HAP-1 (cell line): Measurements from ENCODE around the gene TRMT10A.
A peak's percentile ranks its signal among the peaks of the same experiment; 100 is the strongest.
"Not testable (repeated sequence)": the region's sequence is repeated elsewhere in the genome, so short reads cannot be mapped to it uniquely, and the experiment has no call there.

Experiments used
- DNase-seq, 2 experiments: peaks; one replicate each; pipeline ENCODE4 v3.0.0-alpha.2; 2016 to 2020; ENCODE audit warnings: low spot score in 2 of 2
- H3K27me3 ChIP-seq: fragments of 250-450 bp; sonication (Bioruptor Pico); 2 replicates; pipeline ENCODE4 v1.5.1; 2020; ENCODE audit warnings: low read depth, mild to moderate bottlenecking, moderate library complexity
- H3K36me3 ChIP-seq: fragments of 250-450 bp; sonication (Bioruptor Pico); replicated peaks from 2 replicates; pipeline ENCODE4 v1.5.1; 2020; ENCODE audit warnings: mild to moderate bottlenecking
- H3K4me1 ChIP-seq: fragments of 250-450 bp; sonication (Bioruptor Pico); 2 replicates; pipeline ENCODE4 v1.5.1; 2020; ENCODE audit warnings: mild to moderate bottlenecking
- H3K4me3 ChIP-seq: fragments of 250-450 bp; sonication (Bioruptor Pico); 2 replicates; pipeline ENCODE4 v1.5.1; 2020; ENCODE audit warnings: mild to moderate bottlenecking, moderate library complexity
- H3K9me3 ChIP-seq: fragments of 250-450 bp; sonication (Bioruptor Pico); 2 replicates; pipeline ENCODE4 v1.5.1; 2020; ENCODE audit warnings: mild to moderate bottlenecking, moderate library complexity
- in situ Hi-C: fragments of 300-500 bp; cut with MboI; formaldehyde crosslinking; loops from 3 replicates; pipeline ENCODE4 v1.14.3; 2020; ENCODE audit warnings: low sequenced_read_pairs, inconsistent platforms, mixed read lengths

Gene TRMT10A

DNA sequence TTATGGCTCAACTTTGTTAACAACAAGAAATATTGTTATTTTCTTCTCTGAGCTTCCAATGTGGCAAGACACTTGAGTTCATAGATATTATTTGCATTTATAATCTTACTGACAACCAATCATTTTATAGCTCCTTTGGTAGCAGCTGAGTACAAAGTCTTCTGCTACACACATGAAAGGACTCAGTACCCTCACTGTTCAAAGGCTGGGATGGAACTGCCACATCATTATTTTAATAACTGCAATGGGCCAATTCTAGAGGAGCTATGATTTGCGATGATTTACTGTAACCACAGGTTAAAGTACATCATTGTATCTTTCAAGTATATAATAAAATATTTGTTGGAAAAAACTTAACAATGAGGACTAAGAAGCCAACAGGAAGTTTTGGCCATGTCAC, 21.7 kb upstream of the TRMT10A start:
- H3K9me3 ChIP-seq, result no peaks in the 10 kb centered on the region
- peaks cover 8% of the 10 kb centered on the region for H3K27me3 ChIP-seq

DNA sequence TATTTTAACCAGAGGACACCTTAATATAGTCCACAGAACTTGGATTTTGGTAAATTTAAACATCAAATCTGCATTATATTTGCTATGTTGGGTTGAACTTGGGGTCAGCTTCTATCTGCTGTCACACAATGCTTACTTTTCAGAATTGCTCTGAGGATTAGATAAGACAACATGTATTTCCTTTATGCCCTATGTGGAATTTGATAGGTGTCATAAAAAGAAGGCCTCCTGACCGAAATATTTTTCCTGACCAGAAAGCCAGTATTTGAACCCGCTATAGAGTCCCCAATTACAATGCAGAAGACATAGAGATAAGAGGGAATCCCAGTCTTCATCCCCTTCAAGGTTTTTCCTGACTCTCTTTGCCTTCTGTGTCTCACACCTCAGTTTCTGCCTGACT, 14.9 kb upstream of the TRMT10A start:
- H3K4me3 ChIP-seq, result no peak overlapping the region
- no peak for DNase-seq
- no peaks in the 10 kb centered on the region for H3K36me3 ChIP-seq
- H3K4me1 ChIP-seq, result no peaks in the 10 kb centered on the region; the same call in 1 of the 2 replicates
- no peaks in the 10 kb centered on the region for H3K9me3 ChIP-seq
- peaks cover 6% of the 10 kb centered on the region for H3K27me3 ChIP-seq
- in situ Hi-C loops, result no loop called here

More for the DNA sequence above, 21.7 kb upstream of the TRMT10A start:
- DNase-seq, result no peak
- no peaks in the 10 kb centered on the region for H3K36me3 ChIP-seq
- H3K4me1 ChIP-seq, result no peaks in the 10 kb centered on the region
- in situ Hi-C loops, result no loop called here
- H3K4me3 ChIP-seq, result no peak overlapping the region

DNA sequence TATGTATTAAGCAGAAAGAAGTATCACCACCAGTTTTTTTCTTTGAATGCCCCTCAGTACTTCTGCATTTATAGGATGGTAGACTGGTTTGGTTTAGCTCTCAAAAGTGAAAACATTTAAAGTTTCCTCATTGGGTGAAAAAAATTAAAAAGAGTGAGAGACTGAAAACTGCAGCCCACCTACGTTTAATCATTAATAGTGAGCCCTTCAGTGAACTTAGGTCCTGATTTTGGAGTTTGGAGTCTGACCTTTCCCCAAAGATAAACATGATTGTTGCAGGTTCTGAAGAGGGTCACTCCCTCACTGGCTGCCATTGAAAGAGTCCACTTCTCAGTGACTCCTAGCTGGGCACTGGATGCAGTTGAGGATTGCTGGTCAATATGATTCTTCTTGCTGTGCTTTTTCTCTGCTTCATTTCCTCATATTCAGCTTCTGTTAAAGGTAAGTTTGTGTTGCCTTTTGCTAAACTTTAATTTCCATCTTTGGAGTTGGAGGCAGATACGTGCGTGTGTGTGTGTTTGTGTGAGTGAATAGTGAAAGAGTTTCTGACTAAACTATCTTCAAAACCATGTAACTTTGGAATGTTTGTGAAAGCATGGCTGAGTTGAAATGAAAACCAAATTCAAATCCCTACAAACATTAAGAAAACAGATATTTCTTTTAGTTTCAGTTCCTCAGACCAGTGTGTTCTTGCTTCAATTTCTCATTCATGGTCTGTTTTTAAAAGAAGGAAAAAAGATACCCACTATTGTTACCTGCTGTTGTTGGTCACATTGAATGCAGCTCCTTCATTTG, 10.9 kb upstream of the TRMT10A start, which contains the start of gene MTTP:
TSS of gene MTTP (plus strand) at position 295 of the 795 bp plus-strand sequence. CDS start at position 381, 86 bp downstream.
- Histone ChIP-seq H3K27me3 (no peaks in the 10 kb centered on the region), H3K4me3 (no peak within 1 kb of the TSS), H3K9me3 (no peaks in the 10 kb centered on the region), H3K4me1 (no peaks in the 10 kb centered on the region; the same call in 1 of the 2 replicates), H3K36me3 (no peaks in the 10 kb centered on the region)
- DNase-seq, result peak in 1 of 2 experiments; percentile 52
- in situ Hi-C loops, result no loop called here

DNA sequence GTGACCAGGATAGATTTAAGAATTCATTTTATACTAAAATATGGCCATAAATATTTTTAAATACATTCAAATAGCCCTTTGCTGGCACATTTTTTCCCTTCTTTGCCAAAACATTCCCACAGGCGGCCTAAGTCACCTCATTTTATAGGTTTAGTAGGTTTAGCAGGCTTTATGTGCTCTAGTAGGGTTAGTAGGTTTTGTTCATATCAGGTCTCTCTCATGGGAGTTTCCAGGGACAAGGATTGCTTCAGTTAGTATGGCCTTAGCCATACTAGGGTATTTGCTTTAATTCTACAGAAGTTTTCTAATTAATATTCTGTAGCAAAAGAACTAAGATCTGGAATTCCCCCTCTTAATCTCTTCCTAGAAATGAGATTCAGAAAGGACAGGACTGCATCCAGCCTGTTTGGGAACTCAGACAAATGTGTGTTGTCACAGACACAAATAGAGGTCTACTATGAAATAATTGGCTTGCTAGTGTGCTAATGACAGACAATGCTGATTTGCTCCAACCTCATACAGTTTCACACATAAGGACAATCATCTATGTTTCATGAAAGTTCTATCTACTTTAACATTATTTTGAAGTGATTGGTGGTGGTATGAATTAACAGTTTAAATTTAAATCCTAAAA, 10.0 kb upstream of the TRMT10A start:
- no peaks in the 10 kb centered on the region; the same call in 1 of the 2 replicates for H3K4me1 ChIP-seq
- in situ Hi-C loops, result no loop called here
- H3K36me3 ChIP-seq, result no peaks in the 10 kb centered on the region
- no peaks in the 10 kb centered on the region for H3K9me3 ChIP-seq
- no peak for DNase-seq
- no peak overlapping the region for H3K4me3 ChIP-seq
- no peaks in the 10 kb centered on the region for H3K27me3 ChIP-seq

DNA sequence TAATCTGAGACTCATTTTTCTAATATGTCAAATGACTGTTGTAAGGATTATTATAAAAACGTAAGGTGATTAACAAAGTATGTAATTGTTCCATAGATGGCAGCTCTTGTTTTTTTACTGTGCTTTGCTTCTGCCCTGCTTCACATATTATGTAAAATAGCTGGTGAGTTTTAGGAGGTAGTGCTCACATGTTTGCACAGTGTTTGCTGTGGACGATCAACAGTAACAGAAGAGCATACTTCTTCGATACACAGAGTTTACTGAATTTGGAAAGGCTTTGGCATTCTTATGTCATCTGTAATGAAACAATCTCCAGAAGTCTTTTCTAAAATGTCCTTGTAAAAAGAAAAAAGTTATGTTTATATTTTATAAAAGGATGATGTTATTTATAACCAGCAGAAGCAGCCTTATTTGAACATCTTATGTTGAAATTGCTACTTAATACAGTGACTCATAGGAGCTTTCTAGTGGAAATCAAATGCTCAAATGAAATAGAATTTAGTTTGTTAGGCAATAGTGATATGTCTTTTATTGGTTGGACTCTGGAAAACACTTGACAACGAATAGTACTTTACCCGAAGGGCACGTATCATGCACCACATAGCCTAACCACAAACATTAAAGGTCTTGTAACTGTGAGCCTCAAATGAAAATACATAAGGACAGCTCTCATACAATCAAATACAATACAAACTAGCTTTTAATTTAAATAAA, 8.8 kb upstream of the TRMT10A start:
- Histone ChIP-seq H3K27me3 (no peaks in the 10 kb centered on the region), H3K4me1 (no peaks in the 10 kb centered on the region; the same call in 1 of the 2 replicates), H3K4me3 (no peak overlapping the region), H3K36me3 (no peaks in the 10 kb centered on the region), H3K9me3 (no peaks in the 10 kb centered on the region)
- no peak for DNase-seq
- in situ Hi-C loops, result no loop called here

DNA sequence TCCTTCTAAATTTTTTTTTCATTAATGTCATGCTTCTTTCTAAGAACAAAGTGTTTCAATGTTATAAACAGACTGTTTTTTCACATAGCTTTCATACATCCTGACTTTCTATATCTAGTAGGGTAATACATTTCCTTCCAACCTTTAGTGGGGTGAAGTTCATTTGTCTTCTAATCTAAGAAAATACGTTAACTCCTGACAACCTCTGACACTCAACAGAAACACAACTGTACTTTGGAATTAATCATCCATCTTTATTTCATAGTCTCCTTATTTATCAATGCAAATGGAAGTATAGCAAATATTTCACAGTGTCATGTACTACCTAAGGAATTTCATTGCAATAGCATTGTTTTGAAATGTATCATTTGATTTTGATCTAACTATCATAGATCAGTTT, 8.0 kb upstream of the TRMT10A start:
- in situ Hi-C loops, result no loop called here

DNA sequence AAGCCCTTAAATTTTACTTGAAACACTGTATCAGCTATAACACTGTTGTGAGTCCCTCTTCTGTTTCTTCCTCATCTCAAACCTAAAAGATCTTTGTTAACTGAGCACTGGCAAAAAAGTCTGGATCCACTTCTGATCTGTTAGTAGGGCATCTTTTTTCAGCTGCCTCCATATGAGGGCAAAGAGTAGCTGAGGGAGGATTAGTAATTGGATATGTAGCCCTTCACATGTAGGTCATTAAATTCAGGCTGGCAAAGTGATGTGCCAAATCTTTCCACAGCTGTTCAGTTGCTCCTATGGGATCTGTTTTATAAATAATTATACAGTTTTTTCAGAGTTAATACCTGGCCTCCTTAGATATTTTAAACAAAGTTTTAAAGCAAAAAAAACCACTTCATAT, 1.1 kb upstream of the TRMT10A start:
- H3K9me3 ChIP-seq, result no peaks in the 10 kb centered on the region
- no peak overlapping the region for H3K4me3 ChIP-seq
- in situ Hi-C loops, result loop anchor here (5.0 kb wide), 1 partner anchor 242 kb away; no protein-coding TSS in a partner anchor
- H3K4me1 ChIP-seq, result no peaks in the 10 kb centered on the region; the same call in 1 of the 2 replicates
- H3K36me3 ChIP-seq, result no peaks in the 10 kb centered on the region
- no peaks in the 10 kb centered on the region for H3K27me3 ChIP-seq
- no peak for DNase-seq

More for the DNA sequence above, 8.0 kb upstream of the TRMT10A start:
- Histone ChIP-seq H3K36me3 (no peaks in the 10 kb centered on the region), H3K27me3 (no peaks in the 10 kb centered on the region), H3K4me1 (no peaks in the 10 kb centered on the region; the same call in 1 of the 2 replicates), H3K9me3 (no peaks in the 10 kb centered on the region), H3K4me3 (no peak overlapping the region)
- no peak for DNase-seq

DNA sequence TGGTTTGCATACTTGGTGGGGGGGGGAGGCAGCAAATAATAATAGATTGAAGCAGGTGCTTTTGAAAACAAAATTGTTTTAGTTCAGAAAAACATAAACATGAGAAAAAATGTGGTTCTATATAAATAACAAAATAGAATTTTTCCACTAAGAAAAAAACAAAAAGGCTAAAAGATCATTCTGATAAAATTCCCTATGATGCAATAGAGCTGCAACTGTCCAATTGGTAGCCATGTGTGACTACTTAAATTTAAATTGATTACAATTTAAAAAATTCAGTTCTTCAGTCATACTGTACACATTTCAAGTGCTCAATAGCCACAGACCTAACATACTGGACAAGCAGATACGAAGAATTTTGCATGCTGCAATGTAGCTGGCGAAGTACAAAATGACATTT, 11.0 kb downstream of the TRMT10A start:
- Histone ChIP-seq H3K27me3 (no peaks in the 10 kb centered on the region), H3K4me3 (no peak overlapping the region), H3K9me3 (no peaks in the 10 kb centered on the region), H3K4me1 (no peaks in the 10 kb centered on the region), H3K36me3 (no peaks in the 10 kb centered on the region)
- in situ Hi-C loops, result no loop called here
- no peak for DNase-seq

DNA sequence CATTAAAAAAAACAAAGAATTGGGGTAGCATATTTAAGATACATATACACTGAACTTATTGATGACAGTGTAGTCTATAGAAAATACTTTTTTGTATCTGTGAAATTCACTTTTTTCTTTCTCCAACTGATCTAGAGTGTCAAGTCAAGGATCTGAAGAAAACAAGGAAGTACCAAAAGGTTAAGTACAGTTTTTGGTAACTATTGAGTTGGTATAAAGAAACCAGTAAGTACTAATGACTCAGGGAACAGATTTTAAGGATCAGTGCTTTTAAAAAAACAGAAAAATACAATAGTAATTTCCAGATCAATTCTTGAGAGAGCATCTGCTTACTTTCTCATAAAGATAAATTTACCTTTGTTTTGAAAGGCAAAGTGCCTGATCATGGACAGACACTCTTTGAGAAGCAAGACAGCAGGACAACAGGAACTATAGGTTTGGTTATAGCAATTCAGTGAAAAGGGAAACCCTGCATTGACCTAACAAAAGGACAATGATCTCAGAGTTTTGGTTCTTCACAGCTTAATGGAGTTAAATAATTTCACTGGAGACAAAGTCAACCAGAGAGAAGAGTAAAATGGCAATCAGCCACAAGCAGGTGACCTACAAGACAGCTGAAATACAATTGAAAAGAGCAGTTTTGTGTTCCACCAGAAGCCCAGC, 23.4 kb downstream of the TRMT10A start:
- in situ Hi-C loops, result no loop called here
- H3K4me1 ChIP-seq, result no peaks in the 10 kb centered on the region
- H3K27me3 ChIP-seq, result no peaks in the 10 kb centered on the region; the same call in 1 of the 2 replicates
- no peaks in the 10 kb centered on the region for H3K36me3 ChIP-seq
- H3K9me3 ChIP-seq, result no peaks in the 10 kb centered on the region
- DNase-seq, result no peak
- H3K4me3 ChIP-seq, result no peak overlapping the region

DNA sequence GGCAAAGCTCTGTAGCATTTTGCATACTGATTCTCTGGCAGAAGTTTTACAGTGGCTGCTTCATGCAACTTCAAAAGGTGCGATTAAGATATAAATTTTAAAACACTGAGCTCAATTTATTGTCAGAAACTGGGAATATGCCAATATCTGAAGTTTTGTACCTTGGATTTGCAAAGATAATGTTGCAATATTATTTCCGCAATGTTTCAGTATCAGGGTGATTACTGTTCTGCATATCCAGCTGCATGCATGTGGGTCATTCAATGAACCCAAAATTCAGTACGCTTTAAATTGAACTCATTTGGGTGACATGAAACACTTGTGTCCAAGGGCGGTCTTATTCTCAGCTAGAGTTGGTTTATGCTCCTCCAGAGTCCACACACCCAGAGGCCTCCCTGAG, 26.2 kb downstream of the TRMT10A start:
- no peaks in the 10 kb centered on the region for H3K9me3 ChIP-seq
- H3K4me1 ChIP-seq, result no peaks in the 10 kb centered on the region
- no peak overlapping the region for H3K4me3 ChIP-seq
- no peaks in the 10 kb centered on the region for H3K36me3 ChIP-seq
- H3K27me3 ChIP-seq, result no peaks in the 10 kb centered on the region; the same call in 1 of the 2 replicates
- DNase-seq, result no peak
- in situ Hi-C loops, result no loop called here

DNA sequence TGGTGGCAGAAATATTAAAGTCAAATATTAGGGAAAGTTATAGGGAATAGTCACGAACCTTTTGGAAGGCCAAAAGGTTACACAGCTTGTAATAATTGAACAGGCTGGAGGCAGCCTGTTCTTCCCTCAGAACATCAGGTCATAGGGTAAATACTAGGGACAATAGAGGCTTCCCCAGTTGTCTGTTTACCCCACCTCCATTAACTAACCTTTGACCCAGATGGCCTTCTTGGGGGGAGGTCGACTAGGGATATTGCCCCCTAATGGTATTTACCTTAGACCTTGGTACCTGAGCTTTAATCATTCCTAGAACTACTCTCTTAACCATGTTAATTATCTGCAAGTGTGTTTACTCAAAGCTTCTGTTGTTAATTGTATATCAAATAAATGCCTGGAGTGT, 27.0 kb downstream of the TRMT10A start:
- Histone ChIP-seq H3K27me3 (no peaks in the 10 kb centered on the region; the same call in 1 of the 2 replicates), H3K36me3 (no peaks in the 10 kb centered on the region), H3K9me3 (no peaks in the 10 kb centered on the region), H3K4me1 (no peaks in the 10 kb centered on the region), H3K4me3 (no peak overlapping the region)
- DNase-seq, result no peak
- in situ Hi-C loops, result no loop called here

DNA sequence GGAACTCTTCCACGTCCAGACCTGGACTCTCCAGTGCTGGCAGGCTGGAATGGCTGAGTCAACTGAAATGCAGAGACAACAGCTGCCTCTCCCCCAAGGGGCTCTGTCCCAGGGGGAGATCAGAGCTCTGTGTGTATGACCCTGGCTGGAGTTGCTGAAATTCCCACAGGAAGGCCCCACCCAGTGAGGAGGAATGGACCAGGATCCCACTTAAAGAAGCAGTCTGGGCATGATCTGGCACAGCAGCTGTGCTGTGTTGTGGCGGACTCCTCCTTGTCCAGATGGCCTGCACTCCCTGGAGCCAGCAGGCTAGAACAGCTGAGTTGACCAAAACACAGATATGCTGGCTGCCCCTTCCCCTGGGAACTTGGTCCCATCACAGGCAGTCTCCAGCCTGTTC, 27.6 kb downstream of the TRMT10A start:
- in situ Hi-C loops, result no loop called here

DNA sequence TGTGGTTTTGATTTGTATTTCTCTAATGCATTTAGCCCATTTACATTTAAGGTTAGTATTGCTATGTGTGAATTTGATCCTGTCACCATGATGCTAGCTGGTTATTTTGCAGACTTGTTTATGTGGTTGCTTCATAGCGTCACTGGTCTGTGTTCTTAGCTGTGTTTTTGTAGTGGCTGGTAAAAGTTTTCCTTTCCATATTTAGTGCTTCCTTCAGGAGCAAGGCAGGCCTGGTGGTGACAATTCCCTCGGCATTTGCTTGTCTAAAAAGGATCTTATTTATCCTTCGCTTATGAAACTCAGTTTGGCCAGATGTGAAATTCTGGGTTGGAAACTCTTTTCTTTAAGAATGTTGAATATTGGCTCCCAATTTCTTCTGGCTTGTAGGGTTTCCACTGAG, 29.1 kb downstream of the TRMT10A start:
- H3K36me3 ChIP-seq, DNase-seq, in situ Hi-C loops, H3K4me1 ChIP-seq, H3K27me3 ChIP-seq, H3K9me3 ChIP-seq, H3K4me3 ChIP-seq: not testable (repeated sequence)

More for the DNA sequence above, 27.6 kb downstream of the TRMT10A start:
- Histone ChIP-seq H3K9me3 (no peaks in the 10 kb centered on the region), H3K36me3 (no peaks in the 10 kb centered on the region), H3K4me1 (no peaks in the 10 kb centered on the region), H3K4me3 (no peak overlapping the region), H3K27me3 (no peaks in the 10 kb centered on the region; the same call in 1 of the 2 replicates)
- DNase-seq, result no peak
